VCaP (cell line): ENCODE results near the gene GBP5.
"Not testable (repeated sequence)": the region's sequence is repeated elsewhere in the genome, so short reads cannot be mapped to it uniquely, and the experiment has no call there.

Experiments used
- H3K27ac ChIP-seq: fragments of 450-650 bp; 2 replicates; pipeline ENCODE4 v1.5.1; 2017
- TF ChIP-seq, protein P1 (sequence below): fragments of 450-650 bp; conservative IDR thresholded peaks from 2 replicates; pipeline ENCODE4 v1.5.1; 2017; ENCODE audit warnings: mild to moderate bottlenecking, moderate library complexity

Gene GBP5

DNA sequence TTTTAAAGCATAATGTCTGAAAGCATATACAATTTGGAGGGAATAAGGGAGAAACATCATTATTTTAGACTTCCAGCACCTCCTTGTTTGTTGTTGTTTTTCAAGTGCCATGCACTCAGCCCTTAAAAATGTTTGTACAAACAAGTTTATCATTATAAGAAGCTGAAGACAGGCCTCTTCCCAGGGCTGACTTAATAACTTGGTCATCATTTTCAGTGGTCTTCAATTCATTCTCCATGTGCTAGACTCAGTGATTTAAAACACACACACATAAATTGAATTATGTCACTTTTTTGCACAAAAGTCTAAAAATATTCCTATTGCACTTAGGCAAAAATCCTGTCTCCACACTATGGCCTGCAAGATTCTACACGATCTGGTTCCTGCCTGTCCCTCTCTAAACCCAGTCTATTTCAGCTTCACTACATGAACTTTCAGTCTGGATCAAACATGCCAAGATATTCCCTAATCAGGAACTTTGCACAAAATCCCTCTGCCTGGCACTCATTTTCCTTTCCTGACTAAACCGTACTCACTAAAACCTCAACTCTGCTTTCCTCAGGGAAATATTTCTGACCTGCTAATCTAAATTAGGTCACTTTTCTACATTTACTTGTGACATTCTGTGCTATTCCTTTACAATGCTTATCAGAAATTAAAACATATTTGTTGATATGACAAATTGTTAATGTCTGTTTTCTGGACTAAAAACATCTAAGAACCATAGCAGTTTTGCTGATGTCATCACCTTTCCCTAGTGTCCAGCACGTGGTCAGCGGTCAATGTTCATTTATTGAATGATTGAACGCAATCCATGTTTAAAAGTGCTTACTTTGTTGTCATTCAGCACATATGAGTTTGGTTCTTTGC, 14.8 kb upstream of the GBP5 start:
- H3K27ac ChIP-seq = no peak overlapping the region
- TF ChIP-seq, protein P1, sequence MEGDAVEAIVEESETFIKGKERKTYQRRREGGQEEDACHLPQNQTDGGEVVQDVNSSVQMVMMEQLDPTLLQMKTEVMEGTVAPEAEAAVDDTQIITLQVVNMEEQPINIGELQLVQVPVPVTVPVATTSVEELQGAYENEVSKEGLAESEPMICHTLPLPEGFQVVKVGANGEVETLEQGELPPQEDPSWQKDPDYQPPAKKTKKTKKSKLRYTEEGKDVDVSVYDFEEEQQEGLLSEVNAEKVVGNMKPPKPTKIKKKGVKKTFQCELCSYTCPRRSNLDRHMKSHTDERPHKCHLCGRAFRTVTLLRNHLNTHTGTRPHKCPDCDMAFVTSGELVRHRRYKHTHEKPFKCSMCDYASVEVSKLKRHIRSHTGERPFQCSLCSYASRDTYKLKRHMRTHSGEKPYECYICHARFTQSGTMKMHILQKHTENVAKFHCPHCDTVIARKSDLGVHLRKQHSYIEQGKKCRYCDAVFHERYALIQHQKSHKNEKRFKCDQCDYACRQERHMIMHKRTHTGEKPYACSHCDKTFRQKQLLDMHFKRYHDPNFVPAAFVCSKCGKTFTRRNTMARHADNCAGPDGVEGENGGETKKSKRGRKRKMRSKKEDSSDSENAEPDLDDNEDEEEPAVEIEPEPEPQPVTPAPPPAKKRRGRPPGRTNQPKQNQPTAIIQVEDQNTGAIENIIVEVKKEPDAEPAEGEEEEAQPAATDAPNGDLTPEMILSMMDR = no peak

- no peak overlapping the region for H3K27ac ChIP-seq
- TF ChIP-seq, protein P1 = no peak
Observed at GRCh38 chr1:89286549-89287180, 14.0 kb upstream of the GBP5 start.

DNA sequence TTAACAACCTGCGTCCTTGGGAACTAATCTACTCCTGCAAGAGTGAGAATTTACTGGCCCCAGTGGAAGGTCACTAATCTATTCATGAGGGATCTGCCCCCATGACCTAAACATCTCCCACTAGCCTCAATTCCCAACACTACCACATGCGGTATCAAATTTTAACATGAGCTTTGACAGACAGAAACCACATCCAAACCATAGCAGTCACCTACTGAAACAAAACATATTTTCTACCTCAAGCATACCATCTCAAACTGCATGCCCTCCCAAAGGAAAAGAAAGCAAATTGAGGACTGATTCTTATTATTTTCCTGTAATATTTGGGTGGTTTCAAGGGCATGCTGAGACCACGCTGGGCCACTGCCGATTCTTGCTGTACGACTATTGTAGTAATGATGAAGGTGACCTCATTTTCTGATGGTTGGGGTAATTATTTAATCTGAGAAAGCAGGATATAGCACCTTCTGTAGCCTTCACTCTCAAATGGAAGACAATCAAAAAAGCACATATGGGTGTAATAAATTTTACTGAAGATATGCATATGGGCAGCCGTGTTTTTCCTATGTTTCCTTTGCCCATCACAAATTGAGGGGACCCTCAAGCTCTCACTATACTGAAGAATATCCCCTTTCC, 13.2 kb upstream of the GBP5 start:
- TF ChIP-seq, protein P1 = no peak
- no peak overlapping the region for H3K27ac ChIP-seq

GRCh38 chr1:89284078-89284763, 11.6 kb upstream of the GBP5 start:
- not testable (repeated sequence) for H3K27ac ChIP-seq

DNA sequence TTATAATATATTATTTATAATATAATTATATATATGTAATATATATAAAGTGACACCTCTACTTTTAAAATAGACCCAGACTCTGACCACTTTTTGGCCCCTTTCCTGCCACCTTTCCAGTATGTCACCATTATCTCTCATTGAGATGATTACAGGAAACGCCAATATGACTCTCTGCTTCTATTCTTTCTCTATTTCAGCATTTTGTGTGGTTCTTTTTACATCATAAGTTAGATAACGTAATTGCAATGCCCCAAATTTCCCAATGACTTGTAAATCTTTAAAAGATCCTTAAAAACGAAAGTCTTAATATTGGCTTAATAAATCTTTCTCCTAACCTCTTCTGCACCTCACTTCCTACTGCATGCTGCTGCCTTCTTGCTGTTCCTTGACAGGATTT, 8.1 kb upstream of the GBP5 start:
- no peak overlapping the region for H3K27ac ChIP-seq
- TF ChIP-seq, protein P1 = no peak

DNA sequence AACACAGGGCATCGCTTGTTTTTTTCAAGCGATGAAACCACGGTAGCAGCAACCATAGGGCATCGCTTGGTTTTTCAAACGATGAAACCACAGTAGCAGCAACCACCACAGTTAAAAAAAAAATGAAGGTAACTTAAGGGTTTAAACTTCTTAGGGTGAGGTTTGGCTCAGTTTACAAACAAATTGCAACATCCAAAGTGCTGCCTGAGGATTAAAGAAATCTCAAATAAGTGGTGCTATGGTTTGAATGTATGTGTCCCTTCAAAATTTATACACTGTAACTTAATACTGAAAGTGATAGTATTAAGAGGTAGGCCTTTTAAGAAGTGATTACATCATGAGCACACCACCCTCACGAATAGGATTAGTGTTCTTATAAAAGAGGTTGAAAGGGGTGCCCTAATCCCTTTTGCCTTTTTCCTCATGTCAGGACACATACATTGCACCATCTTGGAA, 6.4 kb upstream of the GBP5 start:
- TF ChIP-seq, protein P1 = no peak
- H3K27ac ChIP-seq = no peak overlapping the region

- TF ChIP-seq, protein P1 = no peak
- H3K27ac ChIP-seq = no peak overlapping the region
Observed at GRCh38 chr1:89277725-89278124, 5.1 kb upstream of the GBP5 start.
